ENCODE data around the gene GGTLC1. TPM values are rescaled to one million over a fixed set of nuclear protein-coding genes. Genes with fewer than 3 reads are reported as not detected.
"Not testable (repeated sequence)": the region's sequence is repeated elsewhere in the genome, so short reads cannot be mapped to it uniquely, and the experiment has no call there.

Gene GGTLC1
- total RNA-seq, 1 donor from 2014 or later: not detected

DNA sequence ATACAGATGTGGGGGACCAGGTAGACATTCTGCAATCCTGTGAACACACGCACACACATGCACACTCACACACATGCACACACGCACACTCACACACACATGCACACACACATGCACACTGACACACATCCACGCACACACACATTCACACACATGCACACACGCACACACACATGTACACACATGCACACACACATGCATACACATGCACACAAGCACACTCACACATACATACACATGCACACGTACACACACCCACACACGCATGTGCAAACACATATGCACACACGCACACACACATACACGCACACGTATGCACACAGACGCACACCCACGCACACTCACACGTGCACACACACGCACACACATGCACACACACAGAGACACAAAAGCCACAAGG, 14.3 kb upstream of the GGTLC1 start:
- H3K27ac ChIP-seq: no peak overlapping the region
- no peaks in the 10 kb centered on the region for H3K36me3 ChIP-seq
- H3K9me3 ChIP-seq: no peaks in the 10 kb centered on the region
- H3K27me3 ChIP-seq: no peaks in the 10 kb centered on the region
- TF ChIP-seq, protein P1, sequence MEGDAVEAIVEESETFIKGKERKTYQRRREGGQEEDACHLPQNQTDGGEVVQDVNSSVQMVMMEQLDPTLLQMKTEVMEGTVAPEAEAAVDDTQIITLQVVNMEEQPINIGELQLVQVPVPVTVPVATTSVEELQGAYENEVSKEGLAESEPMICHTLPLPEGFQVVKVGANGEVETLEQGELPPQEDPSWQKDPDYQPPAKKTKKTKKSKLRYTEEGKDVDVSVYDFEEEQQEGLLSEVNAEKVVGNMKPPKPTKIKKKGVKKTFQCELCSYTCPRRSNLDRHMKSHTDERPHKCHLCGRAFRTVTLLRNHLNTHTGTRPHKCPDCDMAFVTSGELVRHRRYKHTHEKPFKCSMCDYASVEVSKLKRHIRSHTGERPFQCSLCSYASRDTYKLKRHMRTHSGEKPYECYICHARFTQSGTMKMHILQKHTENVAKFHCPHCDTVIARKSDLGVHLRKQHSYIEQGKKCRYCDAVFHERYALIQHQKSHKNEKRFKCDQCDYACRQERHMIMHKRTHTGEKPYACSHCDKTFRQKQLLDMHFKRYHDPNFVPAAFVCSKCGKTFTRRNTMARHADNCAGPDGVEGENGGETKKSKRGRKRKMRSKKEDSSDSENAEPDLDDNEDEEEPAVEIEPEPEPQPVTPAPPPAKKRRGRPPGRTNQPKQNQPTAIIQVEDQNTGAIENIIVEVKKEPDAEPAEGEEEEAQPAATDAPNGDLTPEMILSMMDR (IDR thresholded peaks at IDR 0.05): no peak
- no peaks in the 10 kb centered on the region for H3K4me1 ChIP-seq
- intact Hi-C loops (cut with DNase I): no loop called here
- DNase-seq (ENCODE audit: low spot score in 2 of 2): no peak
- H3K4me3 ChIP-seq: no peak overlapping the region

DNA sequence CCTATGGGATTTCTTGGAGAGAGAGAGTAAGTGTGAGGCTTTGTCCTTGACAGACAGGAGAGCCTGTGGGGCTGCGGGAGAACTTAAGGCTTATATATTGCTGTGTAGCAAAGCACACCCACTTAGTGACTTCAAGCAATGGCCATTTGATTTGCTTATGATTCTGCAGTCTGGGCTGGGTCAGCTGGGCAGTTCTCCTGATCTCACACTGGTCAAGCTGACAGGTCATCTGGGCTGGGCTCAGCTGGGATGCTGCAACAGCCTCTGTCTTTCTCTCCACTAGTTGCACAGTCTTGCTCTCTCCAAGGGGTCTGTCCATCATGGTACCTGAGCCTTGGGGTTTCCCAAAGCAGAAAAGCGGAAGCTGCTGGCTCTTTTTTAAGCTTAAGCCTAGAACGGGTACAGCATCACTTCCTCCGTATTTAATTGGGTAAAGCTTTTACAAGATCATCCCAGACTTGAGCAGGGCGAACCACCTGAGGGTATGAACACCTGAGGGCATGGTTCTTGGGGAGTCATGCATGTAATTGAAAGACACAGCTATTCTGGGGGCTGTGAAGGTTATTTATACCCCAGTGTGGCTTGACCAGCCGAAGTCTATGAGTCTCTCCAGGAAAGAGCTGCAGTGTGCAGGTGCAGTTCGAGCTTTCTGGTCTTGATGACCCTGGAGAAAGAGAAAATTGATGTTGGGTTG, 13.3 kb upstream of the GGTLC1 start:
- TF ChIP-seq, protein P1 (IDR thresholded peaks at IDR 0.05): no peak
- H3K9me3 ChIP-seq: no peaks in the 10 kb centered on the region
- H3K4me3 ChIP-seq: no peak overlapping the region
- no peaks in the 10 kb centered on the region for H3K36me3 ChIP-seq
- H3K27ac ChIP-seq: no peak overlapping the region
- DNase-seq (ENCODE audit: low spot score in 2 of 2): no peak
- intact Hi-C loops (cut with DNase I): no loop called here
- H3K27me3 ChIP-seq: no peaks in the 10 kb centered on the region
- H3K4me1 ChIP-seq: no peaks in the 10 kb centered on the region

DNA sequence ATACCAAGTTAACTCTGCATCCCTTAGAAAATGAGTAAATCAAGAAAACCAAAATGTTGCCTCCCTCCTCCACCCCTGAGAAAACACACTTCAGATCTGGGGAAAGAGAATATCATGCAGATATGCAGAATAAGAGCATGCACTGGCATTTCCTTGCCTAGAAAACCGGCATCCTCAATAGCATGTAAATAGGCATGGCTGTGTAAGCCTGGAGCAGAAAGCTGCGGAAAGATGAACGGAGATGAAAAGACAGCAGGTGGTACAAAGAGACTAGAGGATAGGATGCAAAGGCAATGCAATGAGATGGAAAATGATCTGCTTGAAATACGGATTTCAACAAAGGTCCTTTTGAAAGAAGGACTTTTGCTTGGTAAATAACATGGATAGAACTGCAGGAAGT, 10.3 kb upstream of the GGTLC1 start:
- H3K27me3 ChIP-seq: no peaks in the 10 kb centered on the region
- H3K4me1 ChIP-seq: no peaks in the 10 kb centered on the region
- TF ChIP-seq, protein P1 (IDR thresholded peaks at IDR 0.05): no peak
- intact Hi-C loops (cut with DNase I): loop anchor here (5.0 kb wide), 2 partner anchors 332 to 557 kb away; no protein-coding TSS in a partner anchor
- H3K4me3 ChIP-seq: no peak overlapping the region
- no peak for DNase-seq (ENCODE audit: low spot score in 2 of 2)
- no peaks in the 10 kb centered on the region for H3K36me3 ChIP-seq
- no peaks in the 10 kb centered on the region for H3K9me3 ChIP-seq
- no peak overlapping the region for H3K27ac ChIP-seq

DNA sequence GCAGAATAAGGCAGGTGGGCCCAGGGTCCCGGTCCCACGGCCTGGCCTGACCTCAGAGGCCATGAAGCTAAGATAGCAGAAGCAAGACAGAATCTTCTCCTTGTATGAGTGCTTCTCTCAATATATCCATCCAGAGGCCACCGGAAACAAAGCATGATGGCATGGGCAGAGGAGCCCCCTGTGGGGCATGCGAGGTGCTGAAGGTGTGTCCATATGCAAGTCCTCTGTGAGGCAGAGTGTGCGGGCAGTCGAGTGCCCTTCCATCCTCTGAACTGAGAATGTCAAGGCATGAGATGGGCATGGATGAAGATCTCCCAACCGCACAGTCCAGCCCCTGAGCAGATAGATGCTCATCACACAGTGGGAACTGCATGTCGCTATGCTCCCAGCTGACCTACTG, 9.8 kb upstream of the GGTLC1 start:
- no peak for DNase-seq (ENCODE audit: low spot score in 2 of 2)
- Histone ChIP-seq H3K27me3 (no peaks in the 10 kb centered on the region), H3K27ac (no peak overlapping the region), H3K4me3 (no peak overlapping the region), H3K4me1 (no peaks in the 10 kb centered on the region), H3K36me3 (no peaks in the 10 kb centered on the region), H3K9me3 (no peaks in the 10 kb centered on the region)
- TF ChIP-seq, protein P1 (IDR thresholded peaks at IDR 0.05): no peak
- intact Hi-C loops (cut with DNase I): loop anchor here (5.0 kb wide), 2 partner anchors 331 to 556 kb away; no protein-coding TSS in a partner anchor

DNA sequence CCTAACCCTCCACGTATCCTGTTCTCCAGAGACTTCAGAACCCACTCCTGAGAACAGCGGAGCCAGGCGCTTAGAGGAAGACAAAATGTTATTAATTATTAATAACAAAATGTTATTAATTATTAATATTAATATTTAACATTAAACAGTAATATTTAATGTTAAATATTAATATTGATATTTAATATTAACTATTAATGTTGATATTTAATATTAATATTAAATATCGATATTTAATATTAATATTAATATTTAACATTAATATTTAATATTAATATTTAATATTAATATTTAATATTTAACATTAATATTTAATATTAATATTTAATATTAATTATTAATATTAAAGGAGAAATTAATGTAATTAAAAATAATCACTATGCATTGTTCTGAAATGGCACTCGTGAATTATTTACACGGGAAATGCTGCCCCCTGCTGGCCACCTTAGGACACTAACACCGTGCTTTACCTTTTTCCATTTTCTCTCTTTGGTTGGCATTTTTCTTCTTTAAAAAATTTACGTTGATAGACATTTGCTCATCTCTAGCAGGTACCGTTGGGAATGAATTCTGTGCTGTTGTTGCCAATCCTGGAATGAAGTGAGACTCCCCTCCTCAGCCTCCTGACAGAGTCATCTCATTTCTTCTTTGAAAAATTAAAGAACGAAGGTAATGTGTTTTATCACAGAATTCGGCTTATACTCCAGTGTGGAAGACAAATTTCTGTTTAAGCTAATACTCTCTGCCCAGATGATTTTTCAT, 7.5 kb upstream of the GGTLC1 start:
- DNase-seq (ENCODE audit: low spot score in 2 of 2): no peak
- Histone ChIP-seq H3K9me3 (no peaks in the 10 kb centered on the region), H3K27ac (no peak overlapping the region), H3K27me3 (no peaks in the 10 kb centered on the region), H3K36me3 (no peaks in the 10 kb centered on the region), H3K4me1 (no peaks in the 10 kb centered on the region), H3K4me3 (no peak overlapping the region)
- intact Hi-C loops (cut with DNase I): loop anchor here (5.0 kb wide), 2 partner anchors 329 to 554 kb away; no protein-coding TSS in a partner anchor
- TF ChIP-seq, protein P1 (IDR thresholded peaks at IDR 0.05): peak; percentile 20 to 78 (median 65)

DNA sequence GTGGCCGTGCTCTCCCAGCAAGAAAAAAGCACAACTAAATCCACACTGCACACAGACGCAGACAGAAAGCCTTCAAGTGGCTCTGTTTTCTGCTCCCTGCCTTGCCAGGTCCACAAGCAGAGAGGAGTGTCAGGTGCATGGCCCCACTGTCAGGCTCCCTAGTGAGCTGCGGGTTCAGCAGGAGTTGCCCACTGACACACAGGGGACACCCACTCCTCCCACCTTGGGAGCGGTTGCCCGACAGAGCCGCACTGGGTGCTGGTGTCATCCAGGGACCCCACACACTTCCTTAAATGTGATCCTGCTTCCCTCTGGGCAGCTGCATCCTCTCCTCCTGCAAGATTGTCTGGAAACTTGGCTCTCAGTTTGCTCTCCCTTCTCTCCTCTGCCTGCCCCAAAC, 6.7 kb upstream of the GGTLC1 start:
- not testable (repeated sequence) for H3K4me1 ChIP-seq

DNA sequence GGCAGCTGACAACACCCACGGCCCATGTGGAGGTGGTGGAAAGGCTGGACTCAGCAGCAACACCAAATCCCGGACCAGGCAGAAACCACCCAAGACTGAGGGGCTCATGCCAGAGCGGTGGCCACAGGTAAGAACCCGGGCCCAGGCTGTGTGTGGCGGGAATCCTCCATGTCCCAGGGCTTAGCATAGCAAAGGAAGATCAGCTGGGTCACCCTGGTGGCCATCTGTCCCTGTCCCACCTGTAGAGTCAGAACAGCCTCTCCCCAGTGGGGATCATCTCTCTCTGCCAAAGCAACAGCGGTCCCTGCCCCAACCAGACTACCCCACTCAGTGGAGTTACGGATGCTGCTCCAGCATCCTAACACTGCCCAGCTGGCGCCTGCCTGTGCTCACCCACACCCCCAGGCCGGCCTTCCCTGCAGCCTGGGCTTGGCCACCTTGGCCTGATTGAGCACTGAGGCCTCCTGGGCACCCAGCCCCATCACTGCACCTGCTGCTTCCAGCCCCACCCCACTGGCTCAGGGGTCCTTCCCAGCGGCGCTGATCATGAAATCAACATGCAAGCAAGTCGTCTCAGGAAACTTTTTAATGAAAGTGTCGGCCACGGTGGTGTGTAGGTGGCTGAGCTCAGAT, 5.5 kb upstream of the GGTLC1 start:
- H3K36me3 ChIP-seq; H3K4me3 ChIP-seq; H3K27ac ChIP-seq; intact Hi-C loops (cut with DNase I); DNase-seq (ENCODE audit: low spot score in 2 of 2); H3K4me1 ChIP-seq; H3K27me3 ChIP-seq; H3K9me3 ChIP-seq: not testable (repeated sequence)

More for the DNA sequence above, 6.7 kb upstream of the GGTLC1 start:
- peak in 1 of 2 donors; percentile 31 for DNase-seq (ENCODE audit: low spot score in 2 of 2)
- H3K4me3 ChIP-seq, H3K27ac ChIP-seq, H3K27me3 ChIP-seq, H3K36me3 ChIP-seq, H3K9me3 ChIP-seq: not testable (repeated sequence)
- intact Hi-C loops (cut with DNase I): loop anchor here (5.0 kb wide), 2 partner anchors 328 to 553 kb away; no protein-coding TSS in a partner anchor

DNA sequence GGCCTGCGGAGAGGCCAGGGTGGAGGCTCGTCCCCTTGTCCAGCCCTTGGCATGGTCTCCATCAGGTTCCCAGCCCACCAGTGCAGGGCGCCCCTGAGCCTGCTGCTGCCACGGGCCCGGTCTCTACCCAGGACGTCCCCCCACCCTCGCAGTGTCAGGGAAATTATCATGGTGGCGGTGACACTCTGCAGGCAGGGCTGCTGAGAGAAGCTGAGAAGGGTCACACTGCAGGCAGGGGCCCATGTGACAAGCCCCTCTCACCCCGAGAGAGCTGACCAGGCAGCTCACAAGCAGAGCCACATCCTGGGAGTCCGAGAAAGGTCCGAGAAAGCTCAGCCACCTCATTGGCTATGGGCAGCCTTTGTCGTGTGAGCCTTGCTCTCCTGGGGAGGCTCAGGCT, 4.9 kb upstream of the GGTLC1 start:
- H3K4me1 ChIP-seq; DNase-seq (ENCODE audit: low spot score in 2 of 2); H3K4me3 ChIP-seq; intact Hi-C loops (cut with DNase I); H3K27ac ChIP-seq; H3K36me3 ChIP-seq; H3K9me3 ChIP-seq; H3K27me3 ChIP-seq: not testable (repeated sequence)
